HepG2 (cell line): ENCODE results near the gene CSF1R. TPM values are rescaled to one million over a fixed set of nuclear protein-coding genes. Genes with fewer than 3 reads are reported as not detected.

Source experiments
- ATAC-seq: fragments of 200-7000 bp; cut with Tn5 transposase; 3 replicates; pipeline ENCODE4 v1.9.1; 2020; ENCODE audit warnings: mild to moderate bottlenecking, moderate library complexity
- BruUV-seq: library from RNA; stranded (reverse); fragments of 400-500 nt; replicated peaks from 2 replicates; lab custom pipeline; 2021; lab: Mats Ljungman, UMichigan
- CTCF ChIA-PET: fragments of 300-600 bp; formaldehyde crosslinking; extraction: SDS; loops from one replicate; lab custom pipeline; 2021; ENCODE audit warnings: low total read pairs, inconsistent platforms, low intra/inter-chr PET ratio; lab: Yijun Ruan, JAX
- POLR2A ChIA-PET: fragments of 350-600 bp; sonication (Branson Sonifier 250); formaldehyde crosslinking; loops from one replicate; lab custom pipeline; 2020; ENCODE audit warnings: antibody characterized with exemption, inconsistent platforms; lab: Yijun Ruan, JAX
- DNase-seq: peaks from one replicate; pipeline ENCODE4 v3.0.0-alpha.2; 2015; ENCODE audit warnings: low spot score
- FAIRE-seq: peaks from 3 replicates; lab custom pipeline; 2011; peaks lifted over from hg19 to GRCh38; lab: Jason Lieb, UNC
- H2AFZ ChIP-seq: one replicate; pipeline ENCODE4 v1.6.1; 2011; ENCODE audit warnings: low read length, inconsistent platforms
- H3K27ac ChIP-seq: fragments of 300-600 bp; 3 replicates; pipeline ENCODE4 v1.8.0; 2011; ENCODE audit warnings: mixed run types, mild to moderate bottlenecking, mixed read lengths, low read length, inconsistent platforms; ENCODE audit not compliant: insufficient read depth; ENCODE audit errors: extremely low read length
- H3K27me3 ChIP-seq, 2 experiments: fragments of 200-600 bp in 1 of 2; 2 replicates in 1 of 2; 3 replicates in 1 of 2; pipeline versions ENCODE4 v1.6.0 to v1.8.0; 2011; ENCODE audit warnings: low read length in 2 of 2, mild to moderate bottlenecking in 2 of 2, moderate library complexity in 2 of 2, inconsistent platforms in 1 of 2; ENCODE audit not compliant: insufficient read depth in 2 of 2, control insufficient read depth in 1 of 2
- H3K36me3 ChIP-seq, 2 experiments: fragments of 200-600 bp in 1 of 2; replicated peaks in 1 of 2; 2 replicates in 1 of 2; 3 replicates in 1 of 2; pipeline versions ENCODE4 v1.5.1 to v1.8.0; 2011; ENCODE audit warnings: low read length in 2 of 2, inconsistent platforms in 1 of 2; ENCODE audit not compliant: insufficient read depth in 2 of 2, control insufficient read depth in 1 of 2
- H3K4me1 ChIP-seq: 2 replicates; pipeline ENCODE4 v1.5.1; 2012; ENCODE audit warnings: low read length, inconsistent platforms; ENCODE audit not compliant: insufficient read depth
- H3K4me2 ChIP-seq: 2 replicates; pipeline ENCODE4 v1.6.0; 2011; ENCODE audit warnings: low read depth, low read length, inconsistent platforms
- H3K4me3 ChIP-seq, 3 experiments: fragments of 200-600 bp in 1 of 3; sonication (generic), shearing (Covaris generic) in 1 of 3; replicated peaks in 1 of 3; 2 replicates each; pipeline ENCODE4 v1.5.1; 2011 to 2016; ENCODE audit warnings: low read length in 3 of 3, inconsistent platforms in 2 of 3, low read depth in 2 of 3, mild to moderate bottlenecking in 2 of 3, control low read depth in 1 of 3, mixed read lengths in 1 of 3; ENCODE audit not compliant: insufficient read depth in 1 of 3
- H3K79me2 ChIP-seq: one replicate; pipeline ENCODE4 v1.6.1; 2011; ENCODE audit warnings: low read length, inconsistent platforms; ENCODE audit not compliant: insufficient read depth
- H3K9ac ChIP-seq: 2 replicates; pipeline ENCODE4 v1.6.0; 2011; ENCODE audit warnings: mild to moderate bottlenecking, low read depth, low read length, inconsistent platforms; ENCODE audit not compliant: insufficient read depth
- H3K9me3 ChIP-seq: 2 replicates; pipeline ENCODE4 v1.5.1; 2012; ENCODE audit warnings: mild to moderate bottlenecking, low read length
- H4K20me1 ChIP-seq: 2 replicates; pipeline ENCODE4 v1.6.0; 2011; ENCODE audit warnings: inconsistent platforms, mild to moderate bottlenecking, low read length, moderate library complexity; ENCODE audit not compliant: insufficient read depth
- FOXA1 ChIP-seq, 2 experiments: fragments of 450-650 bp in 1 of 2; sonication (generic) in 1 of 2; formaldehyde crosslinking in 1 of 2; IDR thresholded peaks; 2 replicates each; pipeline versions ENCODE4 v1.4.0 to v1.6.1; 2016 to 2020; ENCODE audit warnings: missing genetic modification reagents in 1 of 2
- HDAC6 ChIP-seq: fragments of 200-600 bp; sonication (generic); IDR thresholded peaks from 2 replicates; pipeline ENCODE4 v1.7.0; 2017; ENCODE audit warnings: mild to moderate bottlenecking, antibody characterized with exemption, low read length, low read depth
- MAFG ChIP-seq: sonication (generic); formaldehyde crosslinking; IDR thresholded peaks from 2 replicates; pipeline ENCODE4 v1.5.1; 2020; ENCODE audit warnings: mild to moderate bottlenecking, missing genetic modification reagents
- MYNN ChIP-seq: sonication (generic); formaldehyde crosslinking; IDR thresholded peaks from 2 replicates; pipeline ENCODE4 v1.4.0; 2020; ENCODE audit warnings: mild to moderate bottlenecking, low read depth, missing genetic modification reagents
- SMAD9 ChIP-seq: sonication (generic); formaldehyde crosslinking; IDR thresholded peaks from 2 replicates; pipeline ENCODE4 v1.5.1; 2020; ENCODE audit warnings: mild to moderate bottlenecking, missing genetic modification reagents
- SRSF9 ChIP-seq: fragments of 200-400 bp; formaldehyde crosslinking; IDR thresholded peaks from 2 replicates; pipeline ENCODE4 v1.6.1; 2018; ENCODE audit warnings: borderline replicate concordance, mild to moderate bottlenecking, low read depth, low read length; ENCODE audit not compliant: insufficient read depth, poor library complexity, severe bottlenecking
- TRIM24 ChIP-seq: sonication (generic); formaldehyde crosslinking; IDR thresholded peaks from 2 replicates; pipeline ENCODE4 v1.8.0; 2022; ENCODE audit warnings: mild to moderate bottlenecking, missing genetic modification reagents
- YEATS4 ChIP-seq: sonication (generic); formaldehyde crosslinking; IDR thresholded peaks from 2 replicates; pipeline ENCODE4 v1.4.0; 2020; ENCODE audit warnings: missing genetic modification reagents, borderline replicate concordance
- ZNF335 ChIP-seq: sonication (generic); formaldehyde crosslinking; IDR thresholded peaks from 2 replicates; pipeline ENCODE4 v1.4.0; 2020; ENCODE audit warnings: missing genetic modification reagents
- ZNF44 ChIP-seq: sonication (generic); formaldehyde crosslinking; IDR thresholded peaks from 2 replicates; pipeline ENCODE4 v1.5.1; 2020; ENCODE audit warnings: mild to moderate bottlenecking, missing genetic modification reagents
- ZNF780A ChIP-seq: sonication (generic); formaldehyde crosslinking; IDR thresholded peaks from 2 replicates; pipeline ENCODE4 v1.8.0; 2022; ENCODE audit warnings: mild to moderate bottlenecking, missing genetic modification reagents, moderate library complexity
- WGBS: methylation state at CpG from one replicate; pipeline ENCODE4 v1.1.6; 2017; ENCODE audit warnings: low lambda C conversion rate; 5-methylcytosine and 5-hydroxymethylcytosine counted together
- in situ Hi-C: cut with HindIII; loops from 2 replicates; pipeline ENCODE4 v1.10.0; 2017; ENCODE audit warnings: low pct_unique_long_range_greater_than_20kb; ENCODE audit not compliant: extremely low pct_ligation_motif_present
- intact Hi-C: fragments of 100-400 bp; cut with micrococcal nuclease; formaldehyde crosslinking; loops from one replicate; pipeline ENCODE4 v1.10.0; 2022; ENCODE audit not compliant: unreplicated experiment
- polyA plus RNA-seq, 8 experiments: library from polyadenylated mRNA; depleted of rRNA in 3 of 8; stranded (reverse) in 7 of 8; unstranded in 1 of 8; fragments of >200 nt; fragmentation: Illumina TruSeq in 4 of 8; extraction: Trizol in 4 of 8; gene quantifications; 2 replicates each; pipeline versions ENCODE4 v1.2.1 to v1.2.3, GENCODE V29; 2011 to 2016; ENCODE audit warnings: low read depth in 4 of 8, missing spikeins in 1 of 8, mixed read lengths in 1 of 8; ENCODE audit not compliant: insufficient read depth in 1 of 8
- total RNA-seq, 5 experiments: library from RNA; depleted of rRNA; stranded (reverse); fragments of >200 nt; fragmentation: Illumina TruSeq; extraction: Trizol; gene quantifications; 2 replicates each; pipeline ENCODE4 v1.2.3, GENCODE V29; 2016; ENCODE audit warnings: low read depth in 1 of 5
- TF ChIP-seq, protein P1 (sequence below): sonication (generic); formaldehyde crosslinking; IDR thresholded peaks from 2 replicates; pipeline ENCODE4 v1.4.0; 2020; ENCODE audit warnings: mild to moderate bottlenecking, missing genetic modification reagents
- TF ChIP-seq, protein P2 (sequence below): sonication (generic); formaldehyde crosslinking; IDR thresholded peaks from 2 replicates; pipeline ENCODE4 v1.5.1; 2020; ENCODE audit warnings: mild to moderate bottlenecking, missing genetic modification reagents
- TF ChIP-seq, protein P3 (sequence below): IDR thresholded peaks from 2 replicates; pipeline ENCODE4 v1.6.1; 2016; ENCODE audit warnings: low read depth, borderline replicate concordance

Gene CSF1R
- total and polyA plus RNA-seq, 2 of the 13 experiments (the other 11 are each of a cell fraction or from before 2014, with no cell fraction given) = 0.01 TPM; not detected in 1

DNA sequence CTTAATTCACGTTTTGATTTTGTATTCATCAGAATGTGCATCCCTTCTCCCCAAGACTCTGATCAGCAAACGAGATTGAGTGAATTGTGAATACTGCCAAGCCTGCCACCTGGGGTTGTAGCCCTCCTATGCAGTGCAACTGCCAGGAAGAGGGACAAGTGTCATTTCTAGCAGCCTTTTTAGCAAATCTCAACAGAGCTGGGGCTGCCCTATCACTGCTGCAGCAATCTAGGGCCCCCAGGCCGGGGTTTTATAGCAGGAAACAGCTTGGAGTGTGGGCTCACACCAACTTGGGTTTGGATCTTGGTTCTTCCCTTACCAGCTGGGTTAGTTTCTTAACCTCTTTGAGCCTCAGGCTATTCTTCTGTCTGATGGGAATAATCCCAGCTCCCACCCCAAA lies 4.0 kb downstream of the CSF1R start:
- DNase-seq (no peak), FAIRE-seq (no peak), ATAC-seq (no peak)
- Histone ChIP-seq H3K4me2 (no peak overlapping the region), H4K20me1 (no peaks in the 10 kb centered on the region), H3K4me1 (peaks cover 17% of the 10 kb centered on the region), H3K36me3 (no peaks in the 10 kb centered on the region), H3K79me2 (no peaks in the 10 kb centered on the region), H3K9ac (no peak overlapping the region), H3K9me3 (no peaks in the 10 kb centered on the region), H3K27ac (no peak overlapping the region), H2AFZ (no peak overlapping the region), H3K4me3 (no peak overlapping the region), H3K27me3 (peaks cover 2 to 49% of the 10 kb centered on the region in 2 experiments)
- BruUV-seq = no TSS peak
- 0% methylated on average over 2 of the region's 3 CpGs for WGBS
- TF ChIP-seq TRIM24 (CRISPR knock-in tag) (no peak), MAFG (CRISPR knock-in tag) (no peak), ZNF44 (CRISPR knock-in tag) (no peak), HDAC6 (no peak), MYNN (no peak), ZNF335 (no peak), ZNF780A (CRISPR knock-in tag) (no peak), SRSF9 (no peak), FOXA1 (IDR thresholded peaks at IDR 0.05) (no peak), FOXA1 (CRISPR knock-in tag; IDR thresholded peaks at IDR 0.05) (no peak), SMAD9 (no peak), YEATS4 (CRISPR knock-in tag) (no peak)
- TF ChIP-seq, protein P1, sequence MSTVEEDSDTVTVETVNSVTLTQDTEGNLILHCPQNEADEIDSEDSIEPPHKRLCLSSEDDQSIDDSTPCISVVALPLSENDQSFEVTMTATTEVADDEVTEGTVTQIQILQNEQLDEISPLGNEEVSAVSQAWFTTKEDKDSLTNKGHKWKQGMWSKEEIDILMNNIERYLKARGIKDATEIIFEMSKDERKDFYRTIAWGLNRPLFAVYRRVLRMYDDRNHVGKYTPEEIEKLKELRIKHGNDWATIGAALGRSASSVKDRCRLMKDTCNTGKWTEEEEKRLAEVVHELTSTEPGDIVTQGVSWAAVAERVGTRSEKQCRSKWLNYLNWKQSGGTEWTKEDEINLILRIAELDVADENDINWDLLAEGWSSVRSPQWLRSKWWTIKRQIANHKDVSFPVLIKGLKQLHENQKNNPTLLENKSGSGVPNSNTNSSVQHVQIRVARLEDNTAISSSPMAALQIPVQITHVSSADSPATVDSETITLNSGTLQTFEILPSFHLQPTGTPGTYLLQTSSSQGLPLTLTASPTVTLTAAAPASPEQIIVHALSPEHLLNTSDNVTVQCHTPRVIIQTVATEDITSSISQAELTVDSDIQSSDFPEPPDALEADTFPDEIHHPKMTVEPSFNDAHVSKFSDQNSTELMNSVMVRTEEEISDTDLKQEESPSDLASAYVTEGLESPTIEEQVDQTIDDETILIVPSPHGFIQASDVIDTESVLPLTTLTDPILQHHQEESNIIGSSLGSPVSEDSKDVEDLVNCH = no peak
- TF ChIP-seq, protein P2, sequence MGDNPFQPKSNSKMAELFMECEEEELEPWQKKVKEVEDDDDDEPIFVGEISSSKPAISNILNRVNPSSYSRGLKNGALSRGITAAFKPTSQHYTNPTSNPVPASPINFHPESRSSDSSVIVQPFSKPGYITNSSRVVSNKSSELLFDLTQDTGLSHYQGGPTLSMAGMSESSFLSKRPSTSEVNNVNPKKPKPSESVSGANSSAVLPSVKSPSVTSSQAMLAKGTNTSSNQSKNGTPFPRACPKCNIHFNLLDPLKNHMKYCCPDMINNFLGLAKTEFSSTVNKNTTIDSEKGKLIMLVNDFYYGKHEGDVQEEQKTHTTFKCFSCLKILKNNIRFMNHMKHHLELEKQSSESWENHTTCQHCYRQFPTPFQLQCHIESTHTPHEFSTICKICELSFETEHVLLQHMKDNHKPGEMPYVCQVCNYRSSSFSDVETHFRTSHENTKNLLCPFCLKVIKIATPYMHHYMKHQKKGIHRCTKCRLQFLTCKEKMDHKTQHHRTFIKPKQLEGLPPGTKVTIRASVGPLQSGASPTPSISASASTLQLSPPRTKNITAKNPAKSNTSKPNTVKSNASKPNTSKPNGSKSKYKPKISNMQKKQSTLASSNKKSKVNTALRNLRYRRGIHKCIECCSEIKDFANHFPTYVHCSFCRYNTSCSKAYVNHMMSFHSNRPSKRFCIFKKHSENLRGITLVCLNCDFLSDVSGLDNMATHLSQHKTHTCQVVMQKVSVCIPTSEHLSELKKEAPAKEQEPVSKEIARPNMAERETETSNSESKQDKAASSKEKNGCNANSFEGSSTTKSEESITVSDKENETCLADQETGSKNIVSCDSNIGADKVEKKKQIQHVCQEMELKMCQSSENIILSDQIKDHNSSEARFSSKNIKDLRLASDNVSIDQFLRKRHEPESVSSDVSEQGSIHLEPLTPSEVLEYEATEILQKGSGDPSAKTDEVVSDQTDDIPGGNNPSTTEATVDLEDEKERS = no peak
- TF ChIP-seq, protein P3, sequence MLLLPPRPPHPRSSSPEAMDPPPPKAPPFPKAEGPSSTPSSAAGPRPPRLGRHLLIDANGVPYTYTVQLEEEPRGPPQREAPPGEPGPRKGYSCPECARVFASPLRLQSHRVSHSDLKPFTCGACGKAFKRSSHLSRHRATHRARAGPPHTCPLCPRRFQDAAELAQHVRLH = no peak
- POLR2A ChIA-PET = no interaction called here
- intact Hi-C loops = no loop called here
- in situ Hi-C loops = no loop called here
- CTCF ChIA-PET = no interaction called here
